Measurements from ENCODE around the gene FJX1. TPM values are rescaled to one million over a fixed set of nuclear protein-coding genes. Genes with fewer than 3 reads are reported as not detected.

Gene FJX1
- total RNA-seq, 1 experiment from 2014 or later = 19.1 TPM

GRCh38 chr11:35639591-35640179 lies 21.4 kb downstream of the FJX1 start:
- Mint-ChIP-seq H3K27me3 (ENCODE audit: unreplicated experiment) (no peaks in the 10 kb centered on the region), H3K4me3 (ENCODE audit: low read depth, unreplicated experiment) (no peak overlapping the region), H3K9me3 (ENCODE audit: low read depth, unreplicated experiment) (no peaks in the 10 kb centered on the region), H3K36me3 (ENCODE audit: insufficient read depth, unreplicated experiment) (no peaks in the 10 kb centered on the region), H3K27ac (ENCODE audit: unreplicated experiment) (no peak overlapping the region), H3K4me1 (ENCODE audit: low read depth, unreplicated experiment) (no peaks in the 10 kb centered on the region)
- intact Hi-C loops (cut with micrococcal nuclease; ENCODE audit: unreplicated experiment) = loop anchor here (10.0 kb wide), 1 partner anchor 305 kb away; the partner anchor contains the start of gene LDLRAD3
- TF ChIP-seq CTCF (IDR thresholded peaks at IDR 0.05; ENCODE audit: unreplicated experiment) = no peak
- DNase-seq = no peak
- CTCF ChIA-PET = no interaction called here
- no TSS peak for BruUV-seq (replicated peaks)

GRCh38 chr11:35641171-35641897 lies 23.1 kb downstream of the FJX1 start:
- intact Hi-C loops (cut with micrococcal nuclease; ENCODE audit: unreplicated experiment) = no loop called here
- TF ChIP-seq CTCF (IDR thresholded peaks at IDR 0.05; ENCODE audit: unreplicated experiment) = no peak
- CTCF ChIA-PET = interaction anchor here (0.8 kb wide), 1 partner anchor 180 kb away, joined by 3 read pairs; no protein-coding TSS in a partner anchor
- Mint-ChIP-seq H3K27me3 (ENCODE audit: unreplicated experiment) (no peaks in the 10 kb centered on the region), H3K4me1 (ENCODE audit: low read depth, unreplicated experiment) (no peaks in the 10 kb centered on the region), H3K36me3 (ENCODE audit: insufficient read depth, unreplicated experiment) (no peaks in the 10 kb centered on the region), H3K9me3 (ENCODE audit: low read depth, unreplicated experiment) (peaks cover 2% of the 10 kb centered on the region), H3K4me3 (ENCODE audit: low read depth, unreplicated experiment) (no peak overlapping the region), H3K27ac (ENCODE audit: unreplicated experiment) (no peak overlapping the region)
- BruUV-seq (replicated peaks) = no TSS peak
- DNase-seq = no peak

GRCh38 chr11:35641964-35642363 lies 23.7 kb downstream of the FJX1 start:
- TF ChIP-seq CTCF (IDR thresholded peaks at IDR 0.05; ENCODE audit: unreplicated experiment) = no peak

GRCh38 chr11:35647421-35648093 lies 29.3 kb downstream of the FJX1 start:
- BruUV-seq (replicated peaks) = no TSS peak
- no peak overlapping the region for H3K4me3 Mint-ChIP-seq (ENCODE audit: low read depth, unreplicated experiment)
- peaks cover 2% of the 10 kb centered on the region for H3K9me3 Mint-ChIP-seq (ENCODE audit: low read depth, unreplicated experiment)
- H3K4me1 Mint-ChIP-seq (ENCODE audit: low read depth, unreplicated experiment) = no peaks in the 10 kb centered on the region
- H3K36me3 Mint-ChIP-seq (ENCODE audit: insufficient read depth, unreplicated experiment) = no peaks in the 10 kb centered on the region
- CTCF ChIA-PET = no interaction called here
- intact Hi-C loops (cut with micrococcal nuclease; ENCODE audit: unreplicated experiment) = no loop called here
- no peak overlapping the region for H3K27ac Mint-ChIP-seq (ENCODE audit: unreplicated experiment)
- no peak for DNase-seq
- TF ChIP-seq CTCF (IDR thresholded peaks at IDR 0.05; ENCODE audit: unreplicated experiment) = no peak
- peaks cover 23% of the 10 kb centered on the region for H3K27me3 Mint-ChIP-seq (ENCODE audit: unreplicated experiment)

More at GRCh38 chr11:35641964-35642363, 23.7 kb downstream of the FJX1 start:
- no peaks in the 10 kb centered on the region for H3K4me1 Mint-ChIP-seq (ENCODE audit: low read depth, unreplicated experiment)
- intact Hi-C loops (cut with micrococcal nuclease; ENCODE audit: unreplicated experiment) = no loop called here
- peaks cover 2% of the 10 kb centered on the region for H3K9me3 Mint-ChIP-seq (ENCODE audit: low read depth, unreplicated experiment)
- no TSS peak for BruUV-seq (replicated peaks)
- CTCF ChIA-PET = no interaction called here
- no peak for DNase-seq
- H3K27me3 Mint-ChIP-seq (ENCODE audit: unreplicated experiment) = peaks cover 5% of the 10 kb centered on the region
- H3K4me3 Mint-ChIP-seq (ENCODE audit: low read depth, unreplicated experiment) = no peak overlapping the region
- no peak overlapping the region for H3K27ac Mint-ChIP-seq (ENCODE audit: unreplicated experiment)
- no peaks in the 10 kb centered on the region for H3K36me3 Mint-ChIP-seq (ENCODE audit: insufficient read depth, unreplicated experiment)
